ENCODE measurements around the gene CEP55. TPM values are rescaled to one million over a fixed set of nuclear protein-coding genes. Genes with fewer than 3 reads are reported as not detected.

CEP55 gene
- total and polyA plus RNA-seq, 9 of the 15 experiments (the other 6 are each of a cell fraction or from before 2014, with no cell fraction given) = 4.4 to 32.5 (median 18.1) TPM

DNA sequence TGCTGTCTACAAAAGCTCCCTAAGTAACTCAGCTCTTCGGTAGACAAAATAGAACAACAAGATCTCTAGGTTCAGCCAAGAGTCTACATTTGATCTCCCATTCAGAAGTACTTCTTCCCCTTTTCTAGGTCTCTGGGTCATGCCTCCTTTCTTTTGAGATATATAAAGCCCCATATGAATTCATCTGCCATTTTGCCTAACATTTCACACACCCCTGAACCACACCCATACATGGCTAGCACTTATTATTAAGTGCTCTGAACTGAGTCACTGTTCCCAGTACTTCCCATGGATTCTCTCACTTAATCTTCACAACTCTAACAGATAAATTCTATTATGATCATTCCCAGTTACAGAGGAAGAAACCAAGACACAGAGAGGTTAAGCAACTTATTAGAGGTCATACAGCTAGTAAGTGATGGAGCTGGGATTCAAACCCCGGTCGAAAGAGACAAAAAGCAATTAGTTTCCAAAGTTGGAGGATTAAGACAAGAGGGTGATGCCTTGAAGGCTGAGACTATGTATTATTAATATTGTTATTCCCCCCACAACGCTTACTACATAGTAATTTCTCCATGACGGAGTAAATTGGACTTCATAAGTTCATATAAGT, 31.5 kb upstream of the CEP55 start:
- H3K36me3 ChIP-seq (ENCODE audit: control insufficient read depth, insufficient read depth, low read length) = no peaks in the 10 kb centered on the region
- in situ Hi-C loops (cut with MboI) (no loop called here), intact Hi-C loops (cut with micrococcal nuclease) (no loop called here)
- no peak for ATAC-seq
- 7% methylated on average over 5 of the region's 5 CpGs for WGBS (ENCODE audit: insufficient coverage, low coverage, missing lambda C conversion rate)
- no peaks in the 10 kb centered on the region for H3K9me3 ChIP-seq (replicated peaks; ENCODE audit: control insufficient read depth, insufficient read depth, low read depth, low read length)
- FAIRE-seq = no peak
- DNase-seq (ENCODE audit: extremely low read depth in 1 of 4, low spot score in 3 of 4) = no peak
- no peak overlapping the region for H2AFZ ChIP-seq (ENCODE audit: low read depth, low read length)
- no peaks in the 10 kb centered on the region; a peak in 1 of 5 replicates for H3K4me1 ChIP-seq (replicated peaks in 1 of 2; ENCODE audit: control insufficient read depth in 2 of 2, insufficient read depth in 2 of 2, low read length in 2 of 2)
- no peaks in the 10 kb centered on the region for H4K20me1 ChIP-seq (replicated peaks; ENCODE audit: control insufficient read depth, insufficient read depth, low read length)
- CTCF ChIA-PET (ENCODE audit: low intra/inter-chr PET ratio) = no interaction called here
- no peak overlapping the region for H3K9ac ChIP-seq (ENCODE audit: insufficient read depth in 1 of 2, low read depth in 2 of 2, low read length in 2 of 2)
- no peak overlapping the region for H3K27ac ChIP-seq (ENCODE audit: extremely low read depth, low read depth, low read length)
- no peaks in the 10 kb centered on the region for H3K9me1 ChIP-seq (ENCODE audit: control insufficient read depth, insufficient read depth, low read length)
- no TSS peak for BruUV-seq (replicated peaks)
- no peak overlapping the region for H3K4me3 ChIP-seq
- H3K4me2 ChIP-seq (ENCODE audit: insufficient read depth, low read length) = no peak overlapping the region
- H3K27me3 ChIP-seq (ENCODE audit: control insufficient read depth in 2 of 2, insufficient read depth in 2 of 2, low read length in 2 of 2) = peaks cover 0 to 7% of the 10 kb centered on the region in 2 experiments; a peak in 2 of 5 replicates
- POLR2A ChIA-PET = interaction anchor here (0.6 to 1.3 kb wide), 3 partner anchors 10 to 96 kb away, joined by 3 read pairs; no protein-coding TSS in a partner anchor
- no peaks in the 10 kb centered on the region for H3K79me2 ChIP-seq (ENCODE audit: control insufficient read depth, insufficient read depth, low read length)
- TF ChIP-seq ZFP36 (IDR thresholded peaks at IDR 0.05; ENCODE audit: low read depth, low read length, partially characterized antibody) (peak; percentile 13), THRAP3 (IDR thresholded peaks at IDR 0.05; ENCODE audit: borderline replicate concordance) (no peak), BCOR (IDR thresholded peaks at IDR 0.05) (0 out of 2 replicates have a peak, but pooled peaks have one; percentile 26), RBM25 (IDR thresholded peaks at IDR 0.05; ENCODE audit: low read depth, low read length, severe bottlenecking) (peak; percentile 79)
- TF ChIP-seq, protein P1, sequence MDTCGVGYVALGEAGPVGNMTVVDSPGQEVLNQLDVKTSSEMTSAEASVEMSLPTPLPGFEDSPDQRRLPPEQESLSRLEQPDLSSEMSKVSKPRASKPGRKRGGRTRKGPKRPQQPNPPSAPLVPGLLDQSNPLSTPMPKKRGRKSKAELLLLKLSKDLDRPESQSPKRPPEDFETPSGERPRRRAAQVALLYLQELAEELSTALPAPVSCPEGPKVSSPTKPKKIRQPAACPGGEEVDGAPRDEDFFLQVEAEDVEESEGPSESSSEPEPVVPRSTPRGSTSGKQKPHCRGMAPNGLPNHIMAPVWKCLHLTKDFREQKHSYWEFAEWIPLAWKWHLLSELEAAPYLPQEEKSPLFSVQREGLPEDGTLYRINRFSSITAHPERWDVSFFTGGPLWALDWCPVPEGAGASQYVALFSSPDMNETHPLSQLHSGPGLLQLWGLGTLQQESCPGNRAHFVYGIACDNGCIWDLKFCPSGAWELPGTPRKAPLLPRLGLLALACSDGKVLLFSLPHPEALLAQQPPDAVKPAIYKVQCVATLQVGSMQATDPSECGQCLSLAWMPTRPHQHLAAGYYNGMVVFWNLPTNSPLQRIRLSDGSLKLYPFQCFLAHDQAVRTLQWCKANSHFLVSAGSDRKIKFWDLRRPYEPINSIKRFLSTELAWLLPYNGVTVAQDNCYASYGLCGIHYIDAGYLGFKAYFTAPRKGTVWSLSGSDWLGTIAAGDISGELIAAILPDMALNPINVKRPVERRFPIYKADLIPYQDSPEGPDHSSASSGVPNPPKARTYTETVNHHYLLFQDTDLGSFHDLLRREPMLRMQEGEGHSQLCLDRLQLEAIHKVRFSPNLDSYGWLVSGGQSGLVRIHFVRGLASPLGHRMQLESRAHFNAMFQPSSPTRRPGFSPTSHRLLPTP (IDR thresholded peaks at IDR 0.05; ENCODE audit: borderline replicate concordance, extremely low read depth, insufficient read length) = no peak

Data from K562 (cell line).